GM21381 (cell line): ENCODE data around the gene KLHL29.
A peak's percentile ranks its signal among the peaks of the same experiment; 100 is the strongest.
"Not testable (repeated sequence)": the region's sequence is repeated elsewhere in the genome, so short reads cannot be mapped to it uniquely, and the experiment has no call there.

Experiments used
- ATAC-seq: cut with Tn5 transposase; IDR thresholded peaks from one replicate; pipeline ENCODE4 v1.9.1; 2021; ENCODE audit warnings: mild to moderate bottlenecking, moderate library complexity; ENCODE audit not compliant: unreplicated experiment

The KLHL29 gene

DNA sequence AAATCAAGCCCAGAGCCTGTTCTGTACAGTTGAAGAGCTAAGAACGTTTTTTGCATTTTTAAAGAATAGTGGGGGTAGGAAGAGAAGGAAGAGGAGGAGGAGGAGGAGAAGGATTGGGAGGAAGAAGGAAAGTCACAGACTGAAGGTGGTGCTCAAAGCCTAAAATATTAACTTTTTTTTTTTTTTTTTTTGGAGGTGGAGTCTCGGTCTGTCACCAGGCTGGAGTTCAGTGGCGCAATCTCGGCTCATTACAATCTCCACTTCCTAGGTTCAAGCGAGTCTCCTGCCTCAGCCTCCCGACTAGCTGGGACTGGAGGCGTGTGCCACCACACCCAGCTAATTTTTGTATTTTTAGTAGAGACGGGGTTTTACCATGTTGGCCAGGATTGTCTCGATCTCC, 18.3 kb upstream of the KLHL29 start:
- ATAC-seq, result no peak

DNA sequence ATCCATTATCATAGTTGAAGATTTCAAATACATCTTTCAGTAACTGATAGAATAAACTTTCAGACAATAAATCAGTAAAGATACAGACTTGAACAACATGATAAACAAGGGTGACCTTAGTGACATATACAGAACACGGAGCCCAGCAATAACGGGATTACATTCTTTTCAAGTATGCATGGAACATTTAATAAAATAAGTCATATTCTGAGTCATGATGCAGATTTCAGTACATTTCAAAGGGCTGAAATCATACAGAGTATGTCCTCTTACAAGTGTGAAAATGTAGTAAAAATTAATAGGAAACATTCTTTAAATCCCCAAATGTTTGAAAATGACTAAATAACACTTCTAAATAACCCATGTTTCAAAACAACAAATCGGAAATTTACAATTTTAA, 17.2 kb upstream of the KLHL29 start:
- no peak for ATAC-seq

DNA sequence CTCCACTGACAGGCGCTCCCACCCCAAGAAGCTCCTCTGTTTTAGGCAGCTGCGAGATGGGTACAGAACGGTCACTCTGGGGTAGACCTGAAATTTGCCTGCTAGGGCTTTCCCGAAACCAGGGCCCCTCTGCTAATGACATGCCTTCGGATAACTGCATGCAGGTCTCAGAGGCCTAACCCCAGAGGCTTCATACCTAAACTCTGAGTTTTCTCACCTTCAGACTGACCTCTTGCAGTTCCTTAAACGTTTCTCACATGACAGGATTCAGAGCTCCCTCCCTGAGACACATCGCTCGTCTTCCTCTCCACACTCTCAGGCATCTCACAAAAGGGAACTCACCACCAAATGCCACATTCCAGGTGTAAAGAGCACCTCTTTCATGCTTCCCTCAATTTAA, 11.3 kb upstream of the KLHL29 start:
- no peak for ATAC-seq

DNA sequence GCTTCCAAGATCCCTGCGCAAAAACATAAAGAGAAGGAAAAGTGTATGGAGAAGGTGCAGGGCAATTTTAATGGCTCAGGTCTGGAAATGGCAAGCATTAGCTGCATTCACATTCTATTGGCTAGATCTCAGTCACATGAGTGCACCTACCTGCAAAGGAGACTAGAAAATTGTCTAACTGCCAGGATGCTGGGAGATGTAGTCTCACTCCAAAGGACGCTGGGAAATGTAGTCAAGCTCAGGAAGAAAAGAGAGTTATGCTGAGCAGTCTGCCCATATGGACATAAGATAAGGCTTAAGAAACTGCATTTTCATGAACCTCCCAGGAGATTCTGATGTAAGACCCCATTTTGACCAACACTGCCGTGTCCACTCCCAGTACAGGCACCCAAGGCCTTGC, 9.5 kb upstream of the KLHL29 start:
- ATAC-seq, result peak; percentile 34

DNA sequence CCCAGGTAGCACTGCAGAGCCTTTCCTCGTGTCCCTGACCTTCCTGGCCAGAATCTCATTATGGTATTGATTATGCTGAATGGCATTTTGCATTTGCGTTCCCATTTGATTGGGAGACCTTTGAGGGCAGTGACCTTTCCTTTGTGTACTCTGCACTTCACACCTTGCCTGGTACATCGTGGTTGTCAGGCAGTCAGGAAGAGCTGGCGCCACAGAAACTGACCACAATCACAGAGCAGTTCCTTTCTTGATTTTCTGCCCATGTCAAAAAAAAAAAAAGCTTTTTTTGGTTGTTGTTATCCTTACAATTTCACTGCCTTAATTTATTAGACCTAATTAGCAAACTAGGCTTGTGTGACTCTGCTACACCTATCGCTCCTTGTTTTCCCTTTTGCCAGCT, 8.9 kb upstream of the KLHL29 start:
- no peak for ATAC-seq

DNA sequence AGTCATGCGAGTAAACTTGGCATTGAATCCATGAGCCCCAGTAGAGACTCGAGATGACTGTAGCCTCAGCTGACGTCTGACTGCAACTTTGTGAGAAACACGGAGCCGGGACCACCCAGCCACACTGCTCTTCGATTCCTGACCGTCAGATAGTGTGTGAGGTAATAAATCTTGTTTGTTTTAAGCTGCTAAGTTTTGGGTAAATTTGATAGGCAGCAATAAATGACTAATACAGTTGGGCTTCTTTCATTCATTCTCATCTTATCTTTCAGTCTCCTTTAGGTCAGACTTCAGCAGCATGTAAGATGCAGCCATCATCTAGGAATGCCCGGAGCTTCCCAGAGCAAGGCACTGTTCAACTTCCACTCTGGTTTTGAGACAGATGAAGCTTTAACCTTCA, 8.0 kb upstream of the KLHL29 start:
- ATAC-seq, result no peak

DNA sequence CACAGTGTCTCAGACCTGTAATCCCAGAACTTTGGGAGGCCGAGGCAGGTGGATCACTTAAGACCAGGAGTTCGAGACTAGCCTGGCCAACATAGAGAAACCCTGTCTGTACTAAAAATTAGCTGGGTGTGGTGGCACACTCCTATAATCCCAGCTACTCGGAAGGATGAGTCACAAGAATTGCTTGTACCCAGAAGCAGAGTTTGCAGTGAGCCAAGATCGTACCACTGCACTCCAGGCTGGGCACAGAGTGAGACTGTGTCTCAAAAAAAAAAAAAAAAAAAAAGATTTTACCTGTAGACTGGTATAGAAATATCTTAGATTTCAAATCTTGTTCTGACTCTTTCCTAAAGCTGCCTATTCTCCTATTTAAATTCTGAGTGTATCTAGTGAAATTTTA, 7.2 kb upstream of the KLHL29 start:
- no peak for ATAC-seq

DNA sequence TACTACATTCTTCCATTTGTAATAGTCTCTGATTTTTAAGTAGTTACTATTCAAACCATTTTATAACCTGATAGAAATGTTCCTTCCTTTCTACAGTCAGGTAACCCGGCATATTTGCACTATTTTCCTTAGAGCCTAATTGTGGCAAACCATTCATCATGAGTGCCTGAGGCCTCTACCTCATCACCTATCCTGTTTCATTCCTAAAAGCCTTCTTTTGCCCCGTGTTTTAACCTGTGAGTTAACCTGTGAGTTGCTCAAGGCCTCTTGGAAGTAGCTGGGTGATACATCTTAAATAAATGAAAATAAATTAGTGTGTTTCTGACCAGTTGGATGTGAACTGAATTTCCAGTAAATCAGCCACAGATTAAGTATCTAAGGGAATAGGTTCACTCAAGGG, 6.5 kb upstream of the KLHL29 start:
- ATAC-seq, result no peak

DNA sequence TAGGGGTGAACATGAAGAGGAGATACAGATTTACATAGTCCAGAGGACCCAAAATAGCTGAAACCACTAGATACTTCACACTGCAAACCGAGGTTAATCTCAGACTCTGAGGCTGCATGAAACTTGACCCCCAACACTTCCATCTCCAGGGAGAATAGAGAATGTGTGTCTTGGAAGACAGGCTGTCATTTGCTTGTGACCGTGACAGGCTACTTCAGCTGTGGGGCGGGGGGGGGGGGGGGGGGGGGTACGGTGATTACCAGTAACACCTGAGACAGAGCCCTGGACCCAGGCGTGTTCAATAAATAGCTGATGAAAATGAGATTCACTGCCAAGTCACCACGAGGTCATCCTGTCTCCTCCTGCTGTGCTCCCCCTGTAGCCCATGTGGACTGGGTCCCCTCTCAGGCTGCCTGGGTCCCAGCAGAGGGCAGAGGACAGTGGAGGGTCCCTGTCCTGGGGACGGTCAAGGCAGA, 5.7 kb upstream of the KLHL29 start:
- ATAC-seq, result peak; percentile 60

DNA sequence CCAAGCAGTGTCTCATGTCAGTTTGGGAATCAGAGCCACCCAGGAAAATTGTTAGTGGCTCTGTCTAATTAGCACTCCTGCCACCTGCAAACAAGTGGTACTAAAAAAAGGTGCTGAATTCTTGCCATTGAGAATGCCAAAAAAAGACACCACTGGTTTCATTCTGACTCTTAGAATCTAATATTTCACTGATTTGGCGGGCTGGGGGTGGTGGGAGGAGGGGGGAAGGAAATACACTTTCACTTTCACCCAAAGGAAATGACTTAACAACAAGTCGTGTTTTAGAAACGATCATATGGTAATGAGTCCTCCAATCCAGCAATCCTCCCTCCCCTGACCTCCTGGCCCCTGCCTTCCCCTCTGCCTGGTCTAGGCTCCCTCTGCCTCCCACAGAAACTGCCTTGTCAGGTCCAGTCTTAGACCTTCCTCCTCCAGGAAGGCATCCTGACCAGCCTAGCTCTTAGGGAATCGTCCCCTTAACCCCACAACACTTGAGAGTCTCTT, 4.4 kb upstream of the KLHL29 start:
- peak; percentile 36 for ATAC-seq

DNA sequence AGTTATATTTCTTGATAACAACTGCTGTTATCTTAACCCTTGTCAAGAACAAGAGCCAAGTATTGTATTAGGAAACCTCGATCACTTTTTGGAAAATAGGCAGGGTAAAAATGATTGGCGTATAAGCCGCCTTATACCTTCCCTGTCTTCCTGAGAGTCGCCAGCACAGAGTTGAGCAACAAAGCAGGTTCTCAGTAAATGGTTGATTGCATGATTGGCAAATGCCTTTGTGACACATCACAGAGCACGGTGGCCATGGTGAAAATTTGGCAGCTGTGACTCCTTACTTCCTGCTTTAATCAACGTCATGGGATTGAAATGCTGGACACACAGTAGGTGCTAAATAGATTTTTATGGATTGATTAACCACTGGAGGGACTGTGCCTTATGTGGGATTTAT, 3.9 kb upstream of the KLHL29 start:
- no peak for ATAC-seq

DNA sequence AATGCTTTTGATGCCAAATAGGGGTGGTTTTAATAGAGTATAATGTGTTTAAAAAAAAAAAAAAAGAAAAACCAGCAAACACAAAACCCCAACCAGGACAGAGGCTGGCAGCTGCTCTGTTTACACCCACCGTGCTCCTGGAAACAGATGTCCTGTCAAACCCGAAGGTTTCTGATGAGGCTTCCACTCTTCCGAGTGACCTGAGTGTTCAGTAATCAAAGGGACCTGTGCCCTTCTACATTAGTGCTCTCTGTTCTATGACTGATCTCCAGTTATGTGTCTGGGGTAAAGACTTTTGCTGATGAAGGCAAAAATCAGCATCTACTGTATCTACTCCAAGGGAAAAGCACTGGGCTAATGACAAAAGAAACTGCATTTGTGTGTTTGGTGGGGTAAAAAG, 3.5 kb upstream of the KLHL29 start:
- ATAC-seq, result no peak

DNA sequence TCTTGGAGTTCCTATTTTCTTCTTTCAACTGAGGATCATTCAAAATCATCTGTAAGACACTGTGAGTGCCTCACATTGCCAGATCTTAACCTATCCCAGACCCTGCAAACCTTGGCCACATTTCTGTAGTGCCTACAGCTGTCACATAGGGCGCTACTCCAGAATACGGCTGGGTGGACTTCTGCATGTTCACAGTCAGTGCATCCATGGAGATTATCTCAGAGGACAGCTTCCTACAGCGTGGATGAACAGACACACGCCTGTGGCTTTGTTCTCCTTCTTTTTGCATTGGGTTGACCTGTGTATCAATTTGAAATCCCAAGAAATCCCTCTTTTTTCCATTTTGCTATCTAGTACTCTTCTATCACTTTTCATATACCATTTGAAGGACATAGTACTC, 1.9 kb upstream of the KLHL29 start:
- no peak for ATAC-seq

DNA sequence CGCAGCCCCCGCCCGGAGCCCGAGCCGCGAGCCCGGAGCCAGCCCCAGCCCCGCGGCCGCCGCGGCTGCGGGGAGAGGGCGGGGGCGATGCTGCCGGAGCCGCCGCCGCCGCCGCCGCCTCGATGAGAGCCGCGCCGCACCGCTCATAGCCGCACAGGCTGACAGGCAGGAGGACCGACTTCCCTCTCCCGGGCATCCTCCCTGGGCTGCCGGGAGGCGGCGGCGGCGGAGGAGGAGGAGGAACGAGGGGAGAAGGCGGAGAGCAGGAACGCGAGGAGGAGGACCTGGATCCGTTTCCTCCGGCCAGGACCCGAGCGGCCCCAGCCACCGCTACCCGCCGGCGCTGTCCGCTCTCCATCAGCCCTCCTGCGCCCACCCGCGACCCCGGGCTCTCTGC, 370 bp downstream of the KLHL29 start:
- ATAC-seq, result peak; percentile 22

DNA sequence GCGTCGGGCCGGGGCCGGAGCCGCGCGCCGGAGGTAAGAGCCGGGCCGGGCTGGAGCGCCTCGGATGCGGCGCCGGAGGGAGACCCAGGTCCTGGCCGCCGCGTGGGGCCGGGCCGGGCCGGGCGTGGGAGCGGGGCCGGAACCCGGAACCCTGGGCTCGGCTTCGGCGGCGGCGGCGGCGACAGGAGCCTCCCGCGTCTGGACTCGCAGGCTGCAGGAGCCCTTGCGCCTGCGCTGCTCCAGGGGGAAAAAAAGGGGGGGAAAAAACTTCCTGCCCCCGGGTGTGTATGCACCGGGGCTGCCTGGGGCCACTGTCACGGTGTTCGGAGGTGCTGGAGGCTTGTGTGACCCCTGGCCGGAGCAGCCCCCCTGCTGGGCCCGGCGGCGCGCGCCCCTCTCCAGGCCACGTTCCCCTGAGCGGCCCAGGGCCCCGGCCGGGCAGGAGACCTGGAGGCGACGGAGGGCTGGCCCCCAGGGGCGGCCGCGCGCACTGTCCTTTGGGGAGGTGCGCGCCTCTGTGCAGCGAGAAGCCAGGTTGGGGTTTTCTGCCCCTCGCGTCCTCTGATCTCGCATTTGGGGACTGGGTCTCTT, 864 bp downstream of the KLHL29 start:
- ATAC-seq, result peak; percentile 11

DNA sequence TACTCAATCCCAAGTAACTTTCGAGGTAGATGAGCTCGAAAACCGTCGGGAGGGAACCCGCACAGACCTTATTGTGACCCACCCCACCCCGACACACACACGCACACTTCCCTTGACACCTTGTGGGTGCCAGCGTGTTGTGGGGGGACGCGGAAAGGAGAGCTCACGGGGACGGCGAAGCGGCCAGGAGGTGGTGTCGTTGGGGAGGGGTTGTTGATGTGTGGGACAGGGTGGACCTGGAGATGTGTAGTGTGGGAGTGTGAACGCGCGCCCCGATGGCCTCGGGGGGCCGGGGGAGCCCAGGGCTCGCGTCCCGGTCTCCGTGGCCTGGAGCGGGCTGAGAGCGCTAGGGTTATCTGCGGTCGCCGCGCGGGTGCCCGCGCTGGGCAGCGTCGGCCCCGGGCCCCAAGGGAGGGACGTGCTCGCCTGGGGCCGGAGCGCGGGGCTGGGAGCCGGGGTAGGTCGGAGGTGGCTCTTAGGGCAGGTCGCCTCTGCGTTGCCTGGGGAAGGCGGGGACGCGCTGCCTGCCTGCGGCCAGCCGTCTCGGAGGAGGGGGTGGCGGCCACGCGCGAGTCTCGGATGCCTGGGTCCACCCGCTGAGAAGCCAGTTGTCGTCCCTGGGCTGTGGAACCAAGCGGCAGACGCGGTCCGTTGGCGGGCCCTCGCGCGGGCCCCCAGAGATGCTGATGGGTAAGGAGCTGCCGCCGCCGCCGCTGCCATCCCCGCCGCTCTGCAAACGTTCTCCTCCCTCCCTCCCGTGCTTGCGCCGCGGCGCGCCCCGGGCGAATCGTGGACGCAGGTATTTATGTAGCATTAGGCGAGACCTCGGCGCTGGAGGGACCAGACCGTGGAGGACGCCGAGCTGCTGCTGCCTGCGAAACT, 1.6 kb downstream of the KLHL29 start:
- ATAC-seq, result no peak

DNA sequence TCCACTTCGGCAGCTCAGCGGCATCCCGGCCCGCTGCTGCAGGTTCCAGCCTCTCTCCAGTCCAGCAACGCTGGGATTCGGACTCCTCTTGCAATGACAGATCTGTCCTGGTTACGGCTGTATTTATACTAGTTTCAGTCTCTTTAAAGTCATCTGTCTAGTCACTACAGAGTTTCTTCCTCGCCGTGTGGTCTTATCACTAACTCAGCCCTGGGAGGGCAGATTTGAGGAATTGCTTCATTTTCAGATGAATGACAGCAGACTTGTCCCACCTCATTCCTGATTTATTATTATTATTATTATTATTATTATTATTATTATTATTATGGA, 2.2 kb downstream of the KLHL29 start:
- ATAC-seq, result no peak

DNA sequence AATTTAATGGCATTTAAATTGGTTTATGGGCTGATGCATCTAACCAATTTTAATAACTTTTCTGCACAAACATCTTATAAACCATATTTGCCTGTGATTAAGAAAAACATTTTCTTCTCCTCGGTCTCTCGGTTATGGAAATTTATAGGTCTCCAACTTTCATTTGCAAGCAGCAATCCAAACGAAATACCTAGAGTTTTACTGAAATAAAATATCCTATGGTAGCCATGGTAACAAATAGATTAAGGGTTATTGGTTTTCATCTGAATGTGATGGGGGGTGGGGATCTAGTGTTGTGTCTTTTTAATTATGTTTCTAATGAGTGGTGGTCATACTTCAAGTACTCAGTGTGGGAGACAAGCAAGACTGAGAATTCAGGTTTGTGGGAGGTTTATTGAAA, 2.9 kb downstream of the KLHL29 start:
- no peak for ATAC-seq

DNA sequence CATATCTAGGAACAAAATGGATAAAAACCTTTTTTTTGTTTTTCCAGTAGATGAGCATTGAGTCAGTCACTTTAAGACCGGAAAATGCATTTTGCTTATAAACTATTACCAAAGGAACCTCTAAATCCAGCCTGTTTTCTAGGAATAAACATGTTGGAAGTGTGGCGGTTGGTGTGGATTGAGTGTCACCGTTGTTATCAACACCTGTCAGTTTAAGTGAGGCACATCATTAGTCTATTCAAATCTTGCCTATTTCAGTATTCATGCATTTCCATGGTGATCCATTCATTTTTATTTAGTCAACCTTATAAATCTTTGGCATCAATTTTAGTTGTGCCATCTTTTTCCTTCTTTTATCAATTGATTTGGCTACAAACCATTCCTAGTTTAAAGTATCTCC, 3.3 kb downstream of the KLHL29 start:
- ATAC-seq, result no peak

DNA sequence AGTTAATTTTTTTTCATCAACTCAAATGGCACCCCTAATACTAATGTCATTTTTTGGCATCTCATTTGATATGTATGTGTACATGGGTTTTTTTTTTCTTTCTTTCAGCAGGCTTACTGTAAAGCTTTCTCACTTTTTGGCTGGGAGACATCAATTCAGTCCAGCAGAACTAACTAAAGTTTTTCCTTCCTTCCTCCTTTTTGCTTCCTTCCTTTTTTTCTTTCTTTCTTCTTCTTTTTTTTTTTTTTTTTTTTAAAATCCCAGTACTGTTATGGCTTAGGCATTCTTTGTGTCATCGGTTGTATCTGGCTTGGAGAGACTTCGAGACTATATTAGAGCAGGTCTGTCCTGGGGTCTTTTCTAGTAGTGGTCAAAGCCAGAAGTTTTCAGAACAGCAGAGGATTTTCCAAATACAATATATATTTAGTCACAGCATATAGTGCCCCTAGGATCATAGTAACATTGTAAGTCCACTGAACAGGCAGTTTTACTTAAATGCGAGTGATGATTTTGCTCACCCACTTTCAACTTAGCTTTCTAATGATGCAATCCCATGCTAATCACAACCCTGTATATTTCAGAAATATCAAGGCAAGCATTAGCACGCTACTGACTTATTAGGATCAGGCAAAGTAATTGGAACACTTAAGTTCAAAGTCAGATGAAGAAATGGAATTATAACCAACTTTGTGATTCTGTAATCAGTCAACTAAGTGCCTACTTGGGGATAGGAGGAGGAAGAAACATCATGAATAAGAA, 4.0 kb downstream of the KLHL29 start:
- no peak for ATAC-seq

DNA sequence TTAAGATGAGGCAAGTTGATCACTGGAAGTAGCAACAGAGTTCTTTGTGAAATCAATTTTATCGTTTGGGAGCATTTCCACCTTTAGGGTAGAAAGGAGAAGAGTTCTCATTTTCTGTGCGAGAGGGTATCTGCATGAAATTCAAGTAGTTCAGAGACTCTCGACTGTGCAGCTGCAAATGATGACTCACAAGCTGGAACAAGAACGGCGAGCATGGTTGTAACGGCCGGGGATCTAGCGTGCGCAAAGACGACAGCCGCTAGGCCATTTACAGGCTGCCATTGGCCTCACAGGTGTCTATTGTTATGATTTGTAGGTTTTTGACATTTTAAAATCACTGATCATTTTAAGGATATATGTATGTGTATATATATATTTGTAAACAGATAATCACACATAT, 5.2 kb downstream of the KLHL29 start:
- ATAC-seq, result no peak

DNA sequence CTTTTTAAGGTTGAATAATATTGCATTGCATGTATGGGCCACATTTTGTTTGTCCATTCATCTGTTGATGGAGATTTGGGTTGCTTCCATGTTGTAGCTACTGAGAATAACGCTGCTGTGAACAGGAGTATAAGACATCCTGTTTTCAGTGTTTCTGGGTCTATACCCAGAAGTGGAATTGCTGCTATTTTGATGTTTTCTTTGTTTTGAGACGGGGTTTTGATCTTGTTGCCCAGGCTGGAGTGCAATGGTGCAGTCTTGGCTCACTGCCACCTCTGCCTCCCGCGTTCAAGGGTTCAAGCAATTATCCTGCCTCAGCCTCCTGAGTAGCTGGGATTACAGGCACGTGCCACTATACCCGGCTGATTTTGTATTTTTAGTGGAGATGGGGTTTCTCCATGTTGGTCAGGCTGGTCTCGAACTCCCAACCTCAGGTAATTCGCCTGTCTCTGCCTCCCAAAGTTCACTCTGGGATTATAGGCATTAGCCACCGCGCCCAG, 6.3 kb downstream of the KLHL29 start:
- ATAC-seq, result not testable (repeated sequence)
